HepG2 (cell line): ENCODE measurements around the gene SKP1. TPM values are rescaled to one million over a fixed set of nuclear protein-coding genes. Genes with fewer than 3 reads are reported as not detected.

Experiments used
- GABPB1 ChIP-seq: IDR thresholded peaks from 2 replicates; pipeline ENCODE4 v1.6.1; 2016; ENCODE audit warnings: mild to moderate bottlenecking, missing genetic modification reagents, moderate library complexity, missing compliant biosample characterization
- NR2C2 ChIP-seq: sonication (generic); formaldehyde crosslinking; IDR thresholded peaks from 2 replicates; pipeline ENCODE4 v1.4.0; 2020; ENCODE audit warnings: missing genetic modification reagents, mild to moderate bottlenecking, moderate library complexity, borderline replicate concordance
- POLR2AphosphoS2 ChIP-seq: IDR thresholded peaks from 2 replicates; pipeline ENCODE4 v1.6.1; 2011; ENCODE audit warnings: low read depth, low read length, improper control_type of control experiment
- RARA ChIP-seq: IDR thresholded peaks from 2 replicates; pipeline ENCODE4 v1.6.1; 2016; ENCODE audit warnings: missing genetic modification reagents, missing compliant biosample characterization
- TBP ChIP-seq: sonication (generic); formaldehyde crosslinking; IDR thresholded peaks from 2 replicates; pipeline ENCODE4 v1.5.0; 2020; ENCODE audit warnings: missing genetic modification reagents
- TCF7 ChIP-seq: sonication (generic); IDR thresholded peaks from 2 replicates; pipeline ENCODE4 v1.6.1; 2016; ENCODE audit warnings: antibody characterized with exemption, low read depth
- XBP1 ChIP-seq: sonication (generic); formaldehyde crosslinking; IDR thresholded peaks from 2 replicates; pipeline ENCODE4 v1.5.0; 2020; ENCODE audit warnings: missing genetic modification reagents
- ZNF124 ChIP-seq: sonication (generic); formaldehyde crosslinking; IDR thresholded peaks from 2 replicates; pipeline ENCODE4 v1.4.0; 2020; ENCODE audit warnings: missing genetic modification reagents
- ZNF34 ChIP-seq: sonication (generic); formaldehyde crosslinking; IDR thresholded peaks from 2 replicates; pipeline ENCODE4 v1.4.0; 2020; ENCODE audit warnings: mild to moderate bottlenecking, missing genetic modification reagents, borderline replicate concordance
- ZNF350 ChIP-seq: sonication (generic); formaldehyde crosslinking; IDR thresholded peaks from 2 replicates; pipeline ENCODE4 v1.4.0; 2020; ENCODE audit warnings: mild to moderate bottlenecking, low read depth, missing genetic modification reagents, borderline replicate concordance
- ZNF556 ChIP-seq: sonication (generic); formaldehyde crosslinking; IDR thresholded peaks from 2 replicates; pipeline ENCODE4 v1.4.0; 2020; ENCODE audit warnings: mild to moderate bottlenecking, missing genetic modification reagents, borderline replicate concordance
- ZSCAN21 ChIP-seq: sonication (generic); formaldehyde crosslinking; IDR thresholded peaks from 2 replicates; pipeline ENCODE4 v1.8.0; 2022; ENCODE audit warnings: mild to moderate bottlenecking, missing genetic modification reagents, moderate library complexity, borderline replicate concordance
- polyA plus RNA-seq, 8 experiments: library from polyadenylated mRNA; depleted of rRNA in 3 of 8; stranded (reverse) in 7 of 8; unstranded in 1 of 8; fragments of >200 nt; fragmentation: Illumina TruSeq in 4 of 8; extraction: Trizol in 4 of 8; gene quantifications; 2 replicates each; pipeline versions ENCODE4 v1.2.1 to v1.2.3, GENCODE V29; 2011 to 2016; ENCODE audit warnings: low read depth in 4 of 8, missing spikeins in 1 of 8, mixed read lengths in 1 of 8; ENCODE audit not compliant: insufficient read depth in 1 of 8
- total RNA-seq, 5 experiments: library from RNA; depleted of rRNA; stranded (reverse); fragments of >200 nt; fragmentation: Illumina TruSeq; extraction: Trizol; gene quantifications; 2 replicates each; pipeline ENCODE4 v1.2.3, GENCODE V29; 2016; ENCODE audit warnings: low read depth in 1 of 5
- TF ChIP-seq, protein P1 (sequence below): IDR thresholded peaks from 2 replicates; pipeline ENCODE4 v1.6.1; 2016; ENCODE audit warnings: missing compliant biosample characterization, missing genetic modification reagents, borderline replicate concordance
- TF ChIP-seq, protein P2 (sequence below): sonication (generic); formaldehyde crosslinking; IDR thresholded peaks from 2 replicates; pipeline ENCODE4 v1.4.0; 2020; ENCODE audit warnings: mild to moderate bottlenecking, missing genetic modification reagents
- TF ChIP-seq, protein P3 (sequence below): sonication (generic); formaldehyde crosslinking; IDR thresholded peaks from 2 replicates; pipeline ENCODE4 v1.5.0; 2020; ENCODE audit warnings: mild to moderate bottlenecking, missing genetic modification reagents, moderate library complexity
- TF ChIP-seq, protein P4 (sequence below): sonication (generic); formaldehyde crosslinking; IDR thresholded peaks from 2 replicates; pipeline ENCODE4 v1.5.0; 2020; ENCODE audit warnings: missing genetic modification reagents
- TF ChIP-seq, protein P5 (sequence below): IDR thresholded peaks from 2 replicates; pipeline ENCODE4 v1.6.1; 2012; ENCODE audit warnings: inconsistent platforms
- TF ChIP-seq, protein P6 (sequence below): IDR thresholded peaks from 2 replicates; pipeline ENCODE4 v1.6.1; 2016; ENCODE audit warnings: mild to moderate bottlenecking, missing biosample characterization, missing genetic modification reagents

The SKP1 gene
- total and polyA plus RNA-seq, 2 of the 13 experiments (the other 11 are each of a cell fraction or from before 2014, with no cell fraction given) = 134 to 340 TPM

DNA sequence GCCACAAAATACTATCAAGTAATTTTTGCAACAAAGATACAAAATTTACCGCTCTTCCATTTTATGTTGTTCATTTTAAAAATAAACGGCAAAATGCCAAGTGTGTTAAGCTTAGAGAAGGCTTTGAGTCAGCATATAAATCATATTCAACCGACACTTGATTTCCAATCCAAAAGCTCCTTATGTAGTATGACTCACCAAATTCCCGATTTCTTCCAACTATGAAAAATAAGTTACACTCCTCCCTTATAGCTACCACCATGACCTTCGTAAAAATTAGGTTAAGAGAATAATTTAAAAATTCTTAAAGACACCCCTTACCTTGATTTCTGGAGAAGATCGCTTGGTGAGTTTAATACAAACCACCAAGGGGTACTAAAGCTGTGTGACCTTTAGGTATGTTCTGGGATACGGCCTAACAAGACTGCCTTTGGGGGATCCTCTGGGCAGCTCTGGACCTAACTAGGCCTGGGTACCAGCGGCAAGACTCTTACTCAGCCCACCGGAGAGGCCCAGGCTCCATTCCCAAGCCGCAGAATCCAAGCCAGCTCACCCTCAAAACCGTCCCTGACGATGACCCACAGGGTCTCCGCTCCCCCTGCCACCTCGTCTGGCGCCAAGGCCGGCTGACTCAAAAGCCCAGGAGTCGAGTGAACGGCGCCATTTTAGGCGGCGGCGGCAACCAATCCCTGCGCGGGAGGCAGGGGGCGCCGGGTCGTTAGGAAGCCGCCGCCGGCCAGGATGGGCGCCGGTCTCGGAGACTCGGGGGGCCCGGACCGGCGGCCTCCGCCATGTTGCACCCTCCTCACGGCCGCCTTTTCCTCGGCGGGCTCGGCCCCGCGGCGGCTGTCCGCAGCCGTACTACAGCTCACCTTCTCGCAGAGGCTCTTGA lies 48.4 kb upstream of the SKP1 start (continued):
- TF ChIP-seq, protein P1, sequence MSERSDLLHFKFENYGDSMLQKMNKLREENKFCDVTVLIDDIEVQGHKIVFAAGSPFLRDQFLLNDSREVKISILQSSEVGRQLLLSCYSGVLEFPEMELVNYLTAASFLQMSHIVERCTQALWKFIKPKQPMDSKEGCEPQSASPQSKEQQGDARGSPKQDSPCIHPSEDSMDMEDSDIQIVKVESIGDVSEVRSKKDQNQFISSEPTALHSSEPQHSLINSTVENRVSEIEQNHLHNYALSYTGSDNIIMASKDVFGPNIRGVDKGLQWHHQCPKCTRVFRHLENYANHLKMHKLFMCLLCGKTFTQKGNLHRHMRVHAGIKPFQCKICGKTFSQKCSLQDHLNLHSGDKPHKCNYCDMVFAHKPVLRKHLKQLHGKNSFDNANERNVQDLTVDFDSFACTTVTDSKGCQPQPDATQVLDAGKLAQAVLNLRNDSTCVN (CRISPR knock-in tag) = peak; percentile 44; the same call in 1 of the 2 replicates
- TF ChIP-seq, protein P2, sequence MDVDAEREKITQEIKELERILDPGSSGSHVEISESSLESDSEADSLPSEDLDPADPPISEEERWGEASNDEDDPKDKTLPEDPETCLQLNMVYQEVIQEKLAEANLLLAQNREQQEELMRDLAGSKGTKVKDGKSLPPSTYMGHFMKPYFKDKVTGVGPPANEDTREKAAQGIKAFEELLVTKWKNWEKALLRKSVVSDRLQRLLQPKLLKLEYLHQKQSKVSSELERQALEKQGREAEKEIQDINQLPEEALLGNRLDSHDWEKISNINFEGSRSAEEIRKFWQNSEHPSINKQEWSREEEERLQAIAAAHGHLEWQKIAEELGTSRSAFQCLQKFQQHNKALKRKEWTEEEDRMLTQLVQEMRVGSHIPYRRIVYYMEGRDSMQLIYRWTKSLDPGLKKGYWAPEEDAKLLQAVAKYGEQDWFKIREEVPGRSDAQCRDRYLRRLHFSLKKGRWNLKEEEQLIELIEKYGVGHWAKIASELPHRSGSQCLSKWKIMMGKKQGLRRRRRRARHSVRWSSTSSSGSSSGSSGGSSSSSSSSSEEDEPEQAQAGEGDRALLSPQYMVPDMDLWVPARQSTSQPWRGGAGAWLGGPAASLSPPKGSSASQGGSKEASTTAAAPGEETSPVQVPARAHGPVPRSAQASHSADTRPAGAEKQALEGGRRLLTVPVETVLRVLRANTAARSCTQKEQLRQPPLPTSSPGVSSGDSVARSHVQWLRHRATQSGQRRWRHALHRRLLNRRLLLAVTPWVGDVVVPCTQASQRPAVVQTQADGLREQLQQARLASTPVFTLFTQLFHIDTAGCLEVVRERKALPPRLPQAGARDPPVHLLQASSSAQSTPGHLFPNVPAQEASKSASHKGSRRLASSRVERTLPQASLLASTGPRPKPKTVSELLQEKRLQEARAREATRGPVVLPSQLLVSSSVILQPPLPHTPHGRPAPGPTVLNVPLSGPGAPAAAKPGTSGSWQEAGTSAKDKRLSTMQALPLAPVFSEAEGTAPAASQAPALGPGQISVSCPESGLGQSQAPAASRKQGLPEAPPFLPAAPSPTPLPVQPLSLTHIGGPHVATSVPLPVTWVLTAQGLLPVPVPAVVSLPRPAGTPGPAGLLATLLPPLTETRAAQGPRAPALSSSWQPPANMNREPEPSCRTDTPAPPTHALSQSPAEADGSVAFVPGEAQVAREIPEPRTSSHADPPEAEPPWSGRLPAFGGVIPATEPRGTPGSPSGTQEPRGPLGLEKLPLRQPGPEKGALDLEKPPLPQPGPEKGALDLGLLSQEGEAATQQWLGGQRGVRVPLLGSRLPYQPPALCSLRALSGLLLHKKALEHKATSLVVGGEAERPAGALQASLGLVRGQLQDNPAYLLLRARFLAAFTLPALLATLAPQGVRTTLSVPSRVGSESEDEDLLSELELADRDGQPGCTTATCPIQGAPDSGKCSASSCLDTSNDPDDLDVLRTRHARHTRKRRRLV (CRISPR knock-in tag) = peak; percentile 26; the same call in 1 of the 2 replicates
- no peak for TF ChIP-seq NR2C2 (CRISPR knock-in tag)
- TF ChIP-seq XBP1 (CRISPR knock-in tag) = no peak
- TF ChIP-seq ZNF556 (CRISPR knock-in tag) = no peak
- TF ChIP-seq, protein P3, sequence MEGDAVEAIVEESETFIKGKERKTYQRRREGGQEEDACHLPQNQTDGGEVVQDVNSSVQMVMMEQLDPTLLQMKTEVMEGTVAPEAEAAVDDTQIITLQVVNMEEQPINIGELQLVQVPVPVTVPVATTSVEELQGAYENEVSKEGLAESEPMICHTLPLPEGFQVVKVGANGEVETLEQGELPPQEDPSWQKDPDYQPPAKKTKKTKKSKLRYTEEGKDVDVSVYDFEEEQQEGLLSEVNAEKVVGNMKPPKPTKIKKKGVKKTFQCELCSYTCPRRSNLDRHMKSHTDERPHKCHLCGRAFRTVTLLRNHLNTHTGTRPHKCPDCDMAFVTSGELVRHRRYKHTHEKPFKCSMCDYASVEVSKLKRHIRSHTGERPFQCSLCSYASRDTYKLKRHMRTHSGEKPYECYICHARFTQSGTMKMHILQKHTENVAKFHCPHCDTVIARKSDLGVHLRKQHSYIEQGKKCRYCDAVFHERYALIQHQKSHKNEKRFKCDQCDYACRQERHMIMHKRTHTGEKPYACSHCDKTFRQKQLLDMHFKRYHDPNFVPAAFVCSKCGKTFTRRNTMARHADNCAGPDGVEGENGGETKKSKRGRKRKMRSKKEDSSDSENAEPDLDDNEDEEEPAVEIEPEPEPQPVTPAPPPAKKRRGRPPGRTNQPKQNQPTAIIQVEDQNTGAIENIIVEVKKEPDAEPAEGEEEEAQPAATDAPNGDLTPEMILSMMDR (CRISPR knock-in tag) = peak; percentile 54
- TF ChIP-seq GABPB1 = no peak
- no peak for TF ChIP-seq POLR2AphosphoS2
- TF ChIP-seq, protein P4, sequence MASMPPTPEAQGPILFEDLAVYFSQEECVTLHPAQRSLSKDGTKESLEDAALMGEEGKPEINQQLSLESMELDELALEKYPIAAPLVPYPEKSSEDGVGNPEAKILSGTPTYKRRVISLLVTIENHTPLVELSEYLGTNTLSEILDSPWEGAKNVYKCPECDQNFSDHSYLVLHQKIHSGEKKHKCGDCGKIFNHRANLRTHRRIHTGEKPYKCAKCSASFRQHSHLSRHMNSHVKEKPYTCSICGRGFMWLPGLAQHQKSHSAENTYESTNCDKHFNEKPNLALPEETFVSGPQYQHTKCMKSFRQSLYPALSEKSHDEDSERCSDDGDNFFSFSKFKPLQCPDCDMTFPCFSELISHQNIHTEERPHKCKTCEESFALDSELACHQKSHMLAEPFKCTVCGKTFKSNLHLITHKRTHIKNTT (CRISPR knock-in tag) = no peak
- 0 out of 2 replicates have a peak, but pooled peaks have one; percentile 5 for TF ChIP-seq ZNF350 (CRISPR knock-in tag)
- TF ChIP-seq TBP (CRISPR knock-in tag) = no peak
- no peak for TF ChIP-seq ZNF34 (CRISPR knock-in tag)
- TF ChIP-seq RARA (CRISPR knock-in tag) = 0 out of 2 replicates have a peak, but pooled peaks have one; percentile 4
- TF ChIP-seq ZNF124 = 0 out of 2 replicates have a peak, but pooled peaks have one; percentile 57
- TF ChIP-seq, protein P5, sequence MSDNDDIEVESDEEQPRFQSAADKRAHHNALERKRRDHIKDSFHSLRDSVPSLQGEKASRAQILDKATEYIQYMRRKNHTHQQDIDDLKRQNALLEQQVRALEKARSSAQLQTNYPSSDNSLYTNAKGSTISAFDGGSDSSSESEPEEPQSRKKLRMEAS = peak; percentile 30; the same call in 1 of the 2 replicates
- TF ChIP-seq, protein P6, sequence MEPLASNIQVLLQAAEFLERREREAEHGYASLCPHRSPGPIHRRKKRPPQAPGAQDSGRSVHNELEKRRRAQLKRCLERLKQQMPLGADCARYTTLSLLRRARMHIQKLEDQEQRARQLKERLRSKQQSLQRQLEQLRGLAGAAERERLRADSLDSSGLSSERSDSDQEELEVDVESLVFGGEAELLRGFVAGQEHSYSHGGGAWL (CRISPR knock-in tag) = peak; percentile 68; the same call in 1 of the 2 replicates
- no peak for TF ChIP-seq TCF7
- 0 out of 2 replicates have a peak, but pooled peaks have one; percentile 72 for TF ChIP-seq ZSCAN21 (CRISPR knock-in tag)
